Right lobe of liver (tissue), 4 donors: ENCODE data around the gene CFAP119.

Source experiments
- POLR2A ChIP-seq: fragments of 450-650 bp; IDR thresholded peaks from one replicate; pipeline ENCODE4 v1.6.1; 2017; ENCODE audit warnings: antibody characterized with exemption, mild to moderate bottlenecking
- TF ChIP-seq, protein P1 (sequence below), 4 donors: fragments of 200-600 bp in 3 of 4; fragments of 450-650 bp in 1 of 4; IDR thresholded peaks; one replicate each; pipeline versions ENCODE4 v1.5.1 to v1.8.0; 2016 to 2022; ENCODE audit warnings: antibody characterized with exemption in 4 of 4, mild to moderate bottlenecking in 2 of 4
- donor health status: DM: no; HTN: no; CAD: no.
- donor health status: DM: no; HTN: no; CAD: no.
- donor health status: DM: no; HTN: yes; CAD: no.

DNA sequence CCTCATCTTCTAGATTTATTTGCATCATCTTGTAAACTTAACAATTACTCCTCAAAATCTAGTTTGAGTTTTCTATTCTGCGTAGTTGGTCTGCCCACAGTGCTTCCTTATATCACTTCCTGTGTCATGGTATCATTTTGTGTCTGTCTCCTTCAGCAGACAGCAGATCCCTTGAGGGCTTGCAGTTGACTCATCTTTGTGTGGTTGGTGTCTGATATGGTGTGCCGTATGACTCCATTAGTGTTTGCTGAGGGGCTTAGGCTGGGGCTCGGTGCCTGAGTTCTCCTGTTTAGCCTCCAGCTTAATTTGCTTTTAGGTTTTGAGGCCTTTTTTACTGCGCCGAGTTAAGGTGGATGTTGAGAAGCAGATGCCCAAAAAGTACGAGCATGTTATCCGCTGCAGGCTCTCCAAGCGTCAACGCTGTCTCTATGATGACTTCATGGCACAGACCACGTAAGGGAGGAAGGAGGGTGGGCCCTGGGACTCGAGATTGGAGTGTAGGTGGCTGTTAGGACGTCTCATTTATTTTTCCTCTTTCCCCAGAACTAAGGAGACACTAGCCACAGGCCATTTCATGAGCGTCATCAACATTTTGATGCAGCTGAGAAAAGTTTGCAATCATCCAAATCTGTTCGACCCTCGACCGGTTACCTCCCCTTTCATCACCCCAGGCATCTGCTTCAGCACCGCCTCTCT, 46.0 kb downstream of the CFAP119 start:
- TF ChIP-seq, protein P1, sequence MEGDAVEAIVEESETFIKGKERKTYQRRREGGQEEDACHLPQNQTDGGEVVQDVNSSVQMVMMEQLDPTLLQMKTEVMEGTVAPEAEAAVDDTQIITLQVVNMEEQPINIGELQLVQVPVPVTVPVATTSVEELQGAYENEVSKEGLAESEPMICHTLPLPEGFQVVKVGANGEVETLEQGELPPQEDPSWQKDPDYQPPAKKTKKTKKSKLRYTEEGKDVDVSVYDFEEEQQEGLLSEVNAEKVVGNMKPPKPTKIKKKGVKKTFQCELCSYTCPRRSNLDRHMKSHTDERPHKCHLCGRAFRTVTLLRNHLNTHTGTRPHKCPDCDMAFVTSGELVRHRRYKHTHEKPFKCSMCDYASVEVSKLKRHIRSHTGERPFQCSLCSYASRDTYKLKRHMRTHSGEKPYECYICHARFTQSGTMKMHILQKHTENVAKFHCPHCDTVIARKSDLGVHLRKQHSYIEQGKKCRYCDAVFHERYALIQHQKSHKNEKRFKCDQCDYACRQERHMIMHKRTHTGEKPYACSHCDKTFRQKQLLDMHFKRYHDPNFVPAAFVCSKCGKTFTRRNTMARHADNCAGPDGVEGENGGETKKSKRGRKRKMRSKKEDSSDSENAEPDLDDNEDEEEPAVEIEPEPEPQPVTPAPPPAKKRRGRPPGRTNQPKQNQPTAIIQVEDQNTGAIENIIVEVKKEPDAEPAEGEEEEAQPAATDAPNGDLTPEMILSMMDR (IDR thresholded peaks at IDR 0.05) = no peak
- no peak for TF ChIP-seq POLR2A
